HUES64 (cell line): Measurements from ENCODE around the gene GAREM1.

ENCODE experiments used
- H3K27ac ChIP-seq: 2 replicates; pipeline ENCODE4 v1.7.0; 2013; ENCODE audit warnings: low read depth, low read length, inconsistent platforms
- H3K27me3 ChIP-seq: 2 replicates; pipeline ENCODE4 v1.6.1; 2013; ENCODE audit warnings: mild to moderate bottlenecking, low read length; ENCODE audit not compliant: insufficient read depth
- H3K36me3 ChIP-seq: 2 replicates; pipeline ENCODE4 v1.6.1; 2013; ENCODE audit warnings: mild to moderate bottlenecking, low read length; ENCODE audit not compliant: insufficient read depth
- H3K4me1 ChIP-seq: 2 replicates; pipeline ENCODE4 v1.6.1; 2013; ENCODE audit warnings: mild to moderate bottlenecking, low read length, moderate library complexity; ENCODE audit not compliant: insufficient read depth
- H3K4me3 ChIP-seq: 2 replicates; pipeline ENCODE4 v1.5.1; 2013; ENCODE audit warnings: mild to moderate bottlenecking, low read length, moderate library complexity
- H3K9ac ChIP-seq: 2 replicates; pipeline ENCODE4 v1.6.1; 2013; ENCODE audit warnings: mild to moderate bottlenecking, low read depth, low read length
- H3K9me3 ChIP-seq: 2 replicates; pipeline ENCODE4 v1.6.1; 2013; ENCODE audit warnings: low read depth, low read length; ENCODE audit not compliant: insufficient read depth
- WGBS: fragments of 150-250, 120-280 bp; methylation state at CpG from one replicate; pipeline ENCODE4 v1.1.7; 2013; ENCODE audit warnings: missing lambda C conversion rate; 5-methylcytosine and 5-hydroxymethylcytosine counted together

The GAREM1 gene

DNA sequence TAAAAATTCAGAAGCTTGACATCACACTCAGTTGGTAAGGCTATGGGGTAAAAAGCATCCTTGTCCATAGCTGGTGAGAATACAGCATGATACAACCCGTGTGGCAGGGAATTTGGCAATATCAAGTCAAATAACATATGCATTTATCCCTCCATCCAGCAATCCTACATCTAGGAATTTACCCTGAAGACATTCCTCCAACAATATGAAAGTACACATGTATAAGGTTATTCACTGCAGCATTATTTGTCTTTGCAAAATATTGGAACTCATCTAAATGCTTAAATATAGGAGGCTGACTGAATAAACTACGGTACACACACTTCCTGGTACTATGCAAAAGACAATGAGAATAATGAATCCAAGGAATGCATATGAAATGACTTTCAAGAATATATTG lies 179.9 kb downstream of the GAREM1 start:
- H3K9me3 ChIP-seq, result no peaks in the 10 kb centered on the region
- H3K27me3 ChIP-seq, result no peaks in the 10 kb centered on the region
- H3K9ac ChIP-seq, result no peak overlapping the region
- no peak overlapping the region for H3K27ac ChIP-seq
- H3K4me3 ChIP-seq, result no peak overlapping the region
- no peaks in the 10 kb centered on the region for H3K4me1 ChIP-seq
- 100% methylated on average over 1 of the region's 2 CpGs for WGBS
- H3K36me3 ChIP-seq, result no peaks in the 10 kb centered on the region

DNA sequence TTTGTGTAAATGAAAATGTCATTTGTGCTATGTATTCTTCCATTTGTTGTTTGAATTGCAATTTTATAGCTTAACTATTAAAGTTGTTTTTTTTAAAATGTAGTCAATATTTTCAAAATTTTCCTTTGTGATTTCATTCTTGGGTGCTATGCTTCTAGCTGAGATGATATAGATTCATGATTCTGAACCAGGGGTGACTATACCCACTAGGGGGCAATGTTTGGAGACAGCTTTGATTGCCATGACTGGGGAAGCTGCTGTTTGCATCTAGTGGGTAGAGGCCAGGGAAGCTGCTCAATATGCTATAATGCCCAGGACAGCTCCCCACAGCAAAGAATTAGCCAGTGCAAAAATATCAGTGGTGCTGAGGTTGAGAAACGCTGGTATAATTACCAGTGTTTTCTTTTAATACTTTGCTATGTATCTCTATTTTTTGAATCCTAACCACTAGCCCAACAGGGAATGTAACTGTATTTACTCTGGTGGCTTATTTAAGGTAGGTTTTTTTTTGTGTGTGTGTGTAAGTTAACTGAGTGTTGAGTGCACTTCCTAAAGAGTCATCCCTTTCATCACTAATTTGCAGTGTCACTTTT lies 181.1 kb downstream of the GAREM1 start:
- Histone ChIP-seq H3K9me3 (no peaks in the 10 kb centered on the region), H3K4me1 (no peaks in the 10 kb centered on the region), H3K36me3 (no peaks in the 10 kb centered on the region), H3K27ac (no peak overlapping the region), H3K9ac (no peak overlapping the region), H3K4me3 (no peak overlapping the region), H3K27me3 (no peaks in the 10 kb centered on the region)
- WGBS, result no CpG with 5 or more reads among the region's 1 CpG

DNA sequence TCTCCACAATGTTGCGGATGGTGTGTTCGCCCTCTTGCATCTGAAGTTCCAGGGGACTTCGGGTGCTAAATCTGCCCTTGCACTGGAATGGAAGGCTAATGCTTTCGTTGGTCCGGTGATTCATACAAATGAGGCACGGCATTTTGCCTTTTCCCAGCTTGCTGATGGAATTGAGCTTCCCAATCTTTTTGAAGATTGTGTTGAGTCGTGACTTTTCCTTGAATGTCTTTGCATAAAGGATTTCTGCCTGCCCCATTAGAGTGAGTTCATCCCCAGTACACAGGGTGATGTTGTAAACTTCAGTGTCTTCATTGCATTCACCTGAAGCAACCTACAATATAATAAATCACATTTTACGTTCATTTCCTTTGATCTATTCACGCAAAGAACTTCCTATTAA lies 182.8 kb downstream of the GAREM1 start:
- no peaks in the 10 kb centered on the region for H3K9me3 ChIP-seq
- H3K27me3 ChIP-seq, result no peaks in the 10 kb centered on the region
- H3K9ac ChIP-seq, result no peak overlapping the region
- H3K36me3 ChIP-seq, result no peaks in the 10 kb centered on the region
- H3K4me3 ChIP-seq, result no peak overlapping the region
- H3K27ac ChIP-seq, result no peak overlapping the region
- WGBS, result 94% methylated on average over 9 of the region's 9 CpGs
- no peaks in the 10 kb centered on the region for H3K4me1 ChIP-seq

DNA sequence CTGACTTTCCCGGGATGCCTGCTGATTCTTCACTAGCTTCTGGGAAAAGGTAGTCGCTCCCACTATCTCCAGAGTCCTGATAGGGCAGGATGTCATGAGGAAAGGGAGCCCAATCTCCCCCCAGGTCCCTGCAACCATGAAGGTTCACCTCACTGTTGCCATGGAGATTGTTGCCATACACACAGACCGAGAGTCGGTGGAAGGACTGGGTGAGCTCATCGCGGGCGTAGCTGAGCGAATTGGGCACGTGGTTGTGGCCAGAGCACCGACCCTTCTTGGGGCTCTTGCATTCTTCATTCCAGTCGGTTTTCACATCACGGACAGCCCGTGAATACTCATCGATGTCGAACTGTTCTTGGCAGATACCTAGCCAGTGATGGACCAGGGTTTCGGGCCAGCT lies 183.4 kb downstream of the GAREM1 start:
- Histone ChIP-seq H3K9ac (no peak overlapping the region), H3K9me3 (no peaks in the 10 kb centered on the region), H3K4me1 (no peaks in the 10 kb centered on the region), H3K27me3 (no peaks in the 10 kb centered on the region), H3K4me3 (no peak overlapping the region), H3K36me3 (no peaks in the 10 kb centered on the region), H3K27ac (no peak overlapping the region)
- WGBS, result 95% methylated on average over 16 of the region's 16 CpGs

DNA sequence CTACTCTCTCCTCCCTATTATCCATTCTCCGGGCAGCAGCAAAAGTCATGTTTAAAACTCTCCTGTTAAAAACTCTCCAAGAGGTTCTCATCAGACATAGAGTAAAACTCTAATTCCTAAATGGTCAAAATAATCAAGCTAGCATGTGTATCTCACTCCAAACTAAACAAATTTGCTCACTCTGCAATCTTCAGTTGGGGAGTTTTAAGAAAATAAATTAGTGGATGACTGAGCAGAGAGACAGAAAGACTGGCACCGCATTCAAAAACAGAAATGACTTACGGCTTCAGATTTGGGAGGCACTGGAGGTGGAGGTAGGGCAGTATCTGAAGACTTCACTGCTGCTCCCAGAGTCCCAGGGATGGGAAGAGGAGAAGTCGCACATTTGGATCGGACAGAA lies 183.9 kb downstream of the GAREM1 start:
- Histone ChIP-seq H3K27me3 (no peaks in the 10 kb centered on the region), H3K4me1 (no peaks in the 10 kb centered on the region), H3K9me3 (no peaks in the 10 kb centered on the region), H3K4me3 (no peak overlapping the region), H3K27ac (no peak overlapping the region), H3K36me3 (no peaks in the 10 kb centered on the region), H3K9ac (no peak overlapping the region)
- 93% methylated on average over 5 of the region's 5 CpGs for WGBS

DNA sequence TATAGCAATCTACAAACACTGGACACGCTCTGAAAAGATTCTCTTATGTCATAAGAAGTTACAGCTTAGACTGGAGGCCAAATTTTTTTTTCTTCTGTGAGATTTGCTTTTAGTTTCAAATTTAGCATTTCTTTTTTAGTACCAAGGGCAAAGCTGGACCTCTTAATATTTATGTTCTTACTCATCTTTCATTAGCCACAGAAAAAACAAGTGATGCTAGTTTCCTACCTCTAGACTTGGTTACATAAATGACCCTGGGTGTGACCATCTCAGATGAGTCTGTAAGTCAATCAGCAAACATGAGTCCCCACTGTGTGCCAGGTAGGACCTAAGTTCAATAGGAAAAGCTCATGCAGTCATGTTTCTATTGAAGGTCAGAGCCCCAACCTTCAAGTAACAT lies 186.4 kb downstream of the GAREM1 start:
- no peaks in the 10 kb centered on the region for H3K27me3 ChIP-seq
- no peak overlapping the region for H3K27ac ChIP-seq
- H3K36me3 ChIP-seq, result no peaks in the 10 kb centered on the region
- H3K9me3 ChIP-seq, result no peaks in the 10 kb centered on the region
- peaks cover 12% of the 10 kb centered on the region; the same call in 1 of the 2 replicates for H3K4me1 ChIP-seq
- H3K4me3 ChIP-seq, result no peak overlapping the region
- 100% methylated on average over 1 of the region's 1 CpG for whole genome bisulfite sequencing
- no peak overlapping the region for H3K9ac ChIP-seq

DNA sequence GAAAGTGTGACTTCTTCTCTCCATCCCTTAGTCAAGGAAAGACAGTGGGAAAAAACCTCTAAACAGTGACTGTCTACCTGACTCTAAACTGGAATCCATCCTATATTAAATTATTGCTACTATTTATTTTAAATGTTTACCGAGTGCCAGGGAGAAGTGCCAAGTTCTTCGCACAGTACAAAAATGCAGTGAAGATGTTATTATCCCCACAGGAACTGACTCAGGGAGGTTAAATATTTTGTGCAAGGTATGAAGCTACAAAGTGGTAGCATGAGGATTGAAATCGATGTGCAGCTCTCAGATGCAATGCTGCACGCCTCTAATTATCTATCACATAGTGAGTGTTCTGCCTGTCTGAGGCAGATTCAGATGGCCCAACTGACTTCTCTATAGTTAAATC lies 189.8 kb downstream of the GAREM1 start:
- no peaks in the 10 kb centered on the region for H3K27me3 ChIP-seq
- H3K4me3 ChIP-seq, result no peak overlapping the region
- no peak overlapping the region for H3K27ac ChIP-seq
- H3K4me1 ChIP-seq, result peaks cover 12% of the 10 kb centered on the region; the same call in 1 of the 2 replicates
- no peak overlapping the region for H3K9ac ChIP-seq
- no peaks in the 10 kb centered on the region for H3K36me3 ChIP-seq
- no peaks in the 10 kb centered on the region for H3K9me3 ChIP-seq
- 96% methylated on average over 4 of the region's 4 CpGs for WGBS

DNA sequence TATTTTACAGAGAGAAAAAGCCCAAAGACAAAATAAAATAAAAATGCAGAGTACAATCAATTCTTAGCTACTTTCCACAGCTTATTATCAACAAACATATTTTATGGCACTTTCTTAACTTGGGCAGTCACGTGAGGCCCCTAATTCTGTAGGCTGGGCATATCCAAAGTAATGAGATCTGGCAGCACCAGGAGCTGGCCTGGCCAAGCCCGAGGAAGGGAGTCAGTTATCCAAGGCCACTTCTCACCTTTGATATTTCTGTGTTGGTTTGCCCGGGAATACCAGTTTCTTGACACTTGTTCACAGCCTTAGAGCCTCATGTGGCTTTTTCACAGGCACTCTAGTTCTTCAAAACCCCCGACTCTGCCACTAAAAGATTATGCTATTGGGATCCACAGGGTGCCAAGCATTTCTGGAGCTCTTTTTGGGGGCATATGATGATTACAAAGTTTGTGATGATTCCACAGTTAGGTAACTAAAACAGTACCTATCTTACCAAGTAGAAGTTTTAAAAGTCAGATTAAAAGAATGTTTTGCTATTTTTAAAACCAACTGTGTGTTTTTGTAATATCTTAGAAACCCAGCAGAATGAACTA lies 190.4 kb downstream of the GAREM1 start:
- 89% methylated on average over 4 of the region's 4 CpGs for WGBS

DNA sequence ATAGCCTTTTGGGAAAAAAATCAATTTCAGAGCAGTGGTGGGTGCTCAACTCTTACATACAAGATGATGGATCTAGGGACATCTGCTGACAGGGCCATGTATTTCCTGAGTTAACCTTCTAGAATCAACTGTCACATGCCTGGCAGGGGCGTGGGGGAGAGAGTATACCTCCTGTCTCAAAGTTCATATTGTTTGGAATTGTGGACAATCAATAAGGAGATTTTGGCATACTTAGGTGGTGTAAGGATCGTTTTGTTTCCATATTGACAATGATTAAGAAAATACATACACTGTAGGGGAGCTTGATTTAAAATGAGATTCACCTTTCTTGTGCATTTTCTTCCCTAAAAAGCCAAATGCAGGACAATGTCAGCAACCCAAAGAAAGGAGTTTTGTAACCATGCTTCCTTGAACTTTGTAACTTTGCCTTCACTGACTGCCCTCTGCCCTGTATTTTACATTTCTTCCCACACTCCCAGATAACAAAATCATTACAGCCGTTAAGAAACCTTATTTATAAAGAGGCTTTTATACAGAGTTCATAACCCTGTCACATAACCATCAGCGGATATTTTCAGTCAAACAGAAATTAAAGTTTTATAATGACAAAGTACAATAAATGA lies 192.4 kb downstream of the GAREM1 start:
- 76% methylated on average over 3 of the region's 4 CpGs for WGBS

More for the DNA sequence above, 190.4 kb downstream of the GAREM1 start:
- Histone ChIP-seq H3K4me3 (no peak overlapping the region), H3K9ac (no peak overlapping the region), H3K27ac (no peak overlapping the region), H3K36me3 (no peaks in the 10 kb centered on the region), H3K9me3 (no peaks in the 10 kb centered on the region), H3K27me3 (no peaks in the 10 kb centered on the region), H3K4me1 (peaks cover 12% of the 10 kb centered on the region; the same call in 1 of the 2 replicates)

DNA sequence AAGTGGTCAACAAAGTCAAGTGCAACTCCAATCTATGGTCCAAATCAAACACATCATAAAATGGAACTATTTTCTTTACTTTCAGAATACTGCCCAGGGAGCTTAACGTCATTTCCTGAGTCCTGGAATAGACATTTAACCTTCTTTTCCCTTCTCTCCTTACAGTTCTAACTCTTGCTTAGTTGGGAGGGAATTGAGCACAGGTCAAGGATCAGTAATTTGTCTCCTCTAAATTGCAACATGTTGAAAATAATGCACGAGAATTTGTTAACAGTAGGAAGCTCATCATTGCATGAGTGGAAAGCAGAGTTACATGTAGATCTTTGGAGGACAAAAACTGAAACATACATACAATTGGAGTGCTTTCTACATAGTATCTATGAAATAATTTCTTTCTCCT lies 193.1 kb downstream of the GAREM1 start:
- 95% methylated on average over 2 of the region's 2 CpGs for WGBS
- Histone ChIP-seq H3K4me1 (peaks cover 12% of the 10 kb centered on the region; the same call in 1 of the 2 replicates), H3K27me3 (no peaks in the 10 kb centered on the region), H3K4me3 (no peak overlapping the region), H3K27ac (no peak overlapping the region), H3K9me3 (no peaks in the 10 kb centered on the region), H3K36me3 (no peaks in the 10 kb centered on the region), H3K9ac (no peak overlapping the region)

More for the DNA sequence above, 192.4 kb downstream of the GAREM1 start:
- Histone ChIP-seq H3K9me3 (no peaks in the 10 kb centered on the region), H3K9ac (no peak overlapping the region), H3K27me3 (no peaks in the 10 kb centered on the region), H3K36me3 (no peaks in the 10 kb centered on the region), H3K27ac (no peak overlapping the region), H3K4me3 (no peak overlapping the region), H3K4me1 (peaks cover 12% of the 10 kb centered on the region; the same call in 1 of the 2 replicates)

DNA sequence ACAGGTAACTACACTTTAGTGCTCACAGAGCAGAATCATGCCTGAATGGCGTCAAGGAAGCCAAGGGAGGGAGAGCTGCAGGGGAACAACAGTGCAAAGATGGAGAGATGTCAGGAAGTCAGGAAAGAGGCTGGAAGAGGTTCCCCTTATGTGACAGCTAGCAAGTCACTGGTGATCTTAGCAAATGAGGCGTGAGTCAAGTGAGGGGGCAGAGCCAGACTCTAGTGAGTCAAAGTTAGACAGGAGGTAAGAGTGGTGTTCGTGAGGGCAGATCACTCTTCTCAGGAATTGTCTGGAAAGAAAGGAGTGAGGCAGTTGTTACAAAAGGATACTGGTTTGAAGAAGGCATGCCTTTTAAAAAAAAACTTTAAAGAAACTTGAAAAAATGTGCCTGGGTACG lies 193.8 kb downstream of the GAREM1 start:
- no peaks in the 10 kb centered on the region for H3K27me3 ChIP-seq
- 89% methylated on average over 4 of the region's 4 CpGs for WGBS
- H3K36me3 ChIP-seq, result no peaks in the 10 kb centered on the region
- no peak overlapping the region for H3K27ac ChIP-seq
- no peaks in the 10 kb centered on the region for H3K9me3 ChIP-seq
- no peak overlapping the region for H3K9ac ChIP-seq
- no peak overlapping the region for H3K4me3 ChIP-seq
- peaks cover 12% of the 10 kb centered on the region; the same call in 1 of the 2 replicates for H3K4me1 ChIP-seq
